CD4-positive, CD25-positive, alpha-beta regulatory T cell (primary cell): ENCODE results near the gene SHISA5. TPM values are rescaled to one million over a fixed set of nuclear protein-coding genes. Genes with fewer than 3 reads are reported as not detected.
A peak's percentile ranks its signal among the peaks of the same experiment; 100 is the strongest.

Experiments used
- ATAC-seq, 2 donors: fragments of 150-1000 bp; cut with Tn5 transposase; one replicate each; pipeline ENCODE4 v1.10.0; 2021; ENCODE audit warnings: low read depth in 2 of 2, moderate number of reproducible peaks in 2 of 2, moderate library complexity in 1 of 2
- DNase-seq, 3 donors: peaks; one replicate each; pipeline versions ENCODE4 v3.0.0 to v3.0.0-alpha.2; 2012 to 2022; ENCODE audit warnings: mixed read lengths in 1 of 3
- H3K27ac ChIP-seq: one replicate; pipeline ENCODE4 v1.7.0; 2013; ENCODE audit warnings: mild to moderate bottlenecking, low read length; ENCODE audit not compliant: insufficient read depth, poor library complexity, severe bottlenecking
- H3K27me3 ChIP-seq: one replicate; pipeline ENCODE4 v1.7.0; 2013; ENCODE audit warnings: low read length; ENCODE audit not compliant: control insufficient read depth, insufficient read depth
- H3K36me3 ChIP-seq: one replicate; pipeline ENCODE4 v1.7.0; 2013; ENCODE audit warnings: mild to moderate bottlenecking, low read length, moderate library complexity; ENCODE audit not compliant: control insufficient read depth, insufficient read depth
- H3K4me1 ChIP-seq: 2 replicates; pipeline ENCODE4 v1.7.0; 2013; ENCODE audit warnings: mild to moderate bottlenecking, low read length; ENCODE audit not compliant: insufficient read depth, control insufficient read depth, poor library complexity, severe bottlenecking
- H3K4me3 ChIP-seq: one replicate; pipeline ENCODE4 v1.7.0; 2013; ENCODE audit warnings: low read depth, mild to moderate bottlenecking, low read length, moderate library complexity
- H3K9me3 ChIP-seq, 2 experiments: 1 replicate in 1 of 2; 2 replicates in 1 of 2; pipeline ENCODE4 v1.7.0; 2013; ENCODE audit warnings: low read length in 2 of 2, mild to moderate bottlenecking in 1 of 2, moderate library complexity in 1 of 2; ENCODE audit not compliant: control insufficient read depth in 2 of 2
- H3K27ac Mint-ChIP-seq, 3 donors: one replicate each; pipeline ENCODE4 v1.8.0; 2020 to 2022; ENCODE audit warnings: mild to moderate bottlenecking in 3 of 3, mixed read lengths in 3 of 3, moderate library complexity in 2 of 3
- H3K27me3 Mint-ChIP-seq: one replicate; pipeline ENCODE4 v1.8.0; 2022; ENCODE audit warnings: mild to moderate bottlenecking, mixed read lengths
- H3K36me3 Mint-ChIP-seq: one replicate; pipeline ENCODE4 v1.8.0; 2020; ENCODE audit warnings: mixed read lengths
- H3K4me1 Mint-ChIP-seq, 4 donors: one replicate each; pipeline ENCODE4 v1.8.0; 2020 to 2022; ENCODE audit warnings: mixed read lengths in 4 of 4, mild to moderate bottlenecking in 1 of 4
- H3K4me3 Mint-ChIP-seq, 4 donors: one replicate each; pipeline ENCODE4 v1.8.0; 2020 to 2022; ENCODE audit warnings: mild to moderate bottlenecking in 4 of 4, mixed read lengths in 4 of 4, moderate library complexity in 3 of 4
- H3K9me3 Mint-ChIP-seq, 7 donors: one replicate each; pipeline ENCODE4 v1.8.0; 2020 to 2022; ENCODE audit warnings: mixed read lengths in 7 of 7, mild to moderate bottlenecking in 3 of 7, moderate library complexity in 2 of 7
- polyA plus RNA-seq, 4 donors: library from polyadenylated mRNA; unstranded; fragments of 300-500 nt; fragmentation: Illumina TruSeq; gene quantifications; one replicate each; pipeline ENCODE4 v1.2.3, GENCODE V29; 2021
- total RNA-seq: library from RNA; stranded (reverse); gene quantifications from one replicate; pipeline ENCODE4 v1.2.3, GENCODE V29; 2022

Gene SHISA5
- total and polyA plus RNA-seq, 5 donors from 2014 or later: 197 to 598 (median 417) TPM

GRCh38 chr3:48446425-48447193 is 57.4 kb downstream of the SHISA5 start, which contains the start of gene ATRIP:
TSS of gene ATRIP (plus strand) at chr3:48446737. CDS start at chr3:48446846, 109 bp downstream.
- peak; percentile 96 to 97 for ATAC-seq
- Histone ChIP-seq H3K9me3 (no peaks in the 10 kb centered on the region), H3K27me3 (no peaks in the 10 kb centered on the region), H3K36me3 (peaks cover 21% of the 10 kb centered on the region), H3K4me1 (peaks cover 30% of the 10 kb centered on the region), H3K27ac (peak within 1 kb of the TSS; percentile 76), H3K4me3 (peak within 1 kb of the TSS; percentile 82)
- H3K36me3 Mint-ChIP-seq: peaks cover 7% of the 10 kb centered on the region
- DNase-seq: peak; percentile 84 to 87 (median 85)
- no peaks in the 10 kb centered on the region for H3K9me3 Mint-ChIP-seq
- peaks cover 11 to 46% (median 34%) of the 10 kb centered on the region in 4 donors for H3K4me1 Mint-ChIP-seq
- peak within 1 kb of the TSS; percentile 87 to 98 (median 93) for H3K4me3 Mint-ChIP-seq
- peaks cover 4% of the 10 kb centered on the region for H3K27me3 Mint-ChIP-seq
- H3K27ac Mint-ChIP-seq: peak within 1 kb of the TSS; percentile 90 to 96 (median 92)

- ATAC-seq: no peak
- Histone ChIP-seq H3K27me3 (no peaks in the 10 kb centered on the region), H3K9me3 (no peaks in the 10 kb centered on the region), H3K36me3 (peaks cover 25% of the 10 kb centered on the region), H3K27ac (peak overlapping the region; percentile 76), H3K4me3 (peak overlapping the region; percentile 82), H3K4me1 (peaks cover 36% of the 10 kb centered on the region)
- Mint-ChIP-seq H3K27me3 (peaks cover 4% of the 10 kb centered on the region), H3K4me1 (peaks cover 15 to 52% (median 37%) of the 10 kb centered on the region in 4 donors), H3K4me3 (peak overlapping the region; percentile 87 to 98 (median 93)), H3K9me3 (no peaks in the 10 kb centered on the region), H3K27ac (peak overlapping the region; percentile 90 to 96 (median 92)), H3K36me3 (peaks cover 8% of the 10 kb centered on the region)
- DNase-seq: no peak
These were observed 57.9 kb downstream of the SHISA5 start for GRCh38 chr3:48446043-48446424.

- ATAC-seq (no peak), DNase-seq (no peak)
- Mint-ChIP-seq H3K4me1 (peaks cover 15 to 59% (median 37%) of the 10 kb centered on the region in 4 donors), H3K36me3 (peaks cover 8% of the 10 kb centered on the region), H3K4me3 (peak overlapping the region; percentile 87 to 98 (median 93)), H3K27me3 (peaks cover 4% of the 10 kb centered on the region), H3K27ac (peak overlapping the region; percentile 90 to 96 (median 92)), H3K9me3 (no peaks in the 10 kb centered on the region)
- Histone ChIP-seq H3K9me3 (no peaks in the 10 kb centered on the region), H3K36me3 (peaks cover 25% of the 10 kb centered on the region), H3K4me3 (no peak overlapping the region), H3K4me1 (peaks cover 42% of the 10 kb centered on the region), H3K27ac (peak overlapping the region; percentile 76), H3K27me3 (no peaks in the 10 kb centered on the region)
These were observed 58.6 kb downstream of the SHISA5 start for GRCh38 chr3:48445277-48445882.

GRCh38 chr3:48441940-48442339 is 62.0 kb downstream of the SHISA5 start:
- Mint-ChIP-seq H3K36me3 (peaks cover 6% of the 10 kb centered on the region), H3K9me3 (peaks cover 0 to 4% (median 0%) of the 10 kb centered on the region in 7 donors), H3K27ac (peak overlapping the region in 2 of 3 donors; percentile 91 to 99), H3K4me1 (peaks cover 11 to 62% (median 24%) of the 10 kb centered on the region in 4 donors), H3K4me3 (peak overlapping the region in 3 of 4 donors; percentile 92 to 96 (median 96)), H3K27me3 (no peaks in the 10 kb centered on the region)
- Histone ChIP-seq H3K27me3 (no peaks in the 10 kb centered on the region), H3K9me3 (no peaks in the 10 kb centered on the region), H3K36me3 (peaks cover 25% of the 10 kb centered on the region), H3K4me1 (peaks cover 42% of the 10 kb centered on the region), H3K27ac (peak overlapping the region; percentile 90), H3K4me3 (peak overlapping the region; percentile 58)
- ATAC-seq: no peak
- no peak for DNase-seq

- peaks cover 11 to 51% (median 16%) of the 10 kb centered on the region in 4 donors for H3K4me1 Mint-ChIP-seq
- DNase-seq (no peak), ATAC-seq (no peak)
- Histone ChIP-seq H3K27me3 (no peaks in the 10 kb centered on the region), H3K27ac (peak overlapping the region; percentile 90), H3K4me1 (peaks cover 37% of the 10 kb centered on the region), H3K36me3 (peaks cover 25% of the 10 kb centered on the region), H3K9me3 (no peaks in the 10 kb centered on the region), H3K4me3 (peak overlapping the region; percentile 89)
- no peaks in the 10 kb centered on the region for H3K27me3 Mint-ChIP-seq
- H3K27ac Mint-ChIP-seq: peak overlapping the region; percentile 91 to 99 (median 91)
- peaks cover 6% of the 10 kb centered on the region for H3K36me3 Mint-ChIP-seq
- peak overlapping the region in 3 of 4 donors; percentile 92 to 96 (median 96) for H3K4me3 Mint-ChIP-seq
- H3K9me3 Mint-ChIP-seq: peaks cover 0 to 4% (median 0%) of the 10 kb centered on the region in 7 donors
These were observed 63.4 kb downstream of the SHISA5 start for GRCh38 chr3:48440590-48440958.

- ATAC-seq: peak; percentile 96 to 97
- H3K4me1 ChIP-seq: peaks cover 37% of the 10 kb centered on the region
- peak; percentile 97 to 99 (median 98) for DNase-seq
- no peaks in the 10 kb centered on the region for H3K27me3 ChIP-seq
- peak within 1 kb of the TSS; percentile 91 to 99 (median 91) for H3K27ac Mint-ChIP-seq
- H3K9me3 ChIP-seq: no peaks in the 10 kb centered on the region
- H3K4me3 ChIP-seq: peak within 1 kb of the TSS; percentile 93
- H3K36me3 ChIP-seq: peaks cover 25% of the 10 kb centered on the region
- H3K4me3 Mint-ChIP-seq: peak within 1 kb of the TSS in 3 of 4 donors; percentile 92 to 96 (median 96)
- H3K27ac ChIP-seq: peak within 1 kb of the TSS; percentile 90
- peaks cover 11 to 51% (median 15%) of the 10 kb centered on the region in 4 donors for H3K4me1 Mint-ChIP-seq
- peaks cover 6% of the 10 kb centered on the region for H3K36me3 Mint-ChIP-seq
- H3K27me3 Mint-ChIP-seq: no peaks in the 10 kb centered on the region
- peaks cover 0 to 4% (median 0%) of the 10 kb centered on the region in 7 donors for H3K9me3 Mint-ChIP-seq
These were observed 64.0 kb downstream of the SHISA5 start, which contains the start of the genes CCDC51 and TMA7 for GRCh38 chr3:48439820-48440589. TSS of gene CCDC51 (minus strand) at chr3:48440119. CDS start at chr3:48435128, 4,991 bp downstream. TSS of gene TMA7 (plus strand) at chr3:48440257. CDS start at chr3:48440297, 40 bp downstream.

- Mint-ChIP-seq H3K4me1 (peaks cover 11 to 57% (median 15%) of the 10 kb centered on the region in 4 donors), H3K27me3 (no peaks in the 10 kb centered on the region), H3K9me3 (peaks cover 0 to 4% (median 0%) of the 10 kb centered on the region in 7 donors), H3K36me3 (peaks cover 6% of the 10 kb centered on the region), H3K27ac (peak overlapping the region in 2 of 3 donors; percentile 5 to 84), H3K4me3 (peak overlapping the region in 1 of 4 donors; percentile 2)
- H3K4me1 ChIP-seq: peaks cover 35% of the 10 kb centered on the region
- ATAC-seq (no peak), DNase-seq (no peak)
- H3K9me3 ChIP-seq: no peaks in the 10 kb centered on the region
- no peak overlapping the region for H3K4me3 ChIP-seq
- H3K27me3 ChIP-seq: no peaks in the 10 kb centered on the region
- peaks cover 14% of the 10 kb centered on the region for H3K36me3 ChIP-seq
- H3K27ac ChIP-seq: no peak overlapping the region
These were observed 66.2 kb downstream of the SHISA5 start for GRCh38 chr3:48437812-48438211.
